ENCODE results near the gene CYP3A5. TPM values are rescaled to one million over a fixed set of nuclear protein-coding genes. Genes with fewer than 3 reads are reported as not detected.

The CYP3A5 gene

GRCh38 chr7:99605527-99605926 lies 74.3 kb downstream of the CYP3A5 start:
- Histone ChIP-seq H3K4me3 (ENCODE audit: insufficient read depth in 1 of 2, low read depth in 1 of 2, low read length in 2 of 2) (no peak overlapping the region), H3K79me1 (replicated peaks; ENCODE audit: low read length, poor library complexity, severe bottlenecking) (no peaks in the 10 kb centered on the region), H2BK120ac (ENCODE audit: low read depth, low read length) (no peak overlapping the region), H3K4me2 (ENCODE audit: low read length, poor library complexity, severe bottlenecking) (no peak overlapping the region), H3K14ac (ENCODE audit: low read length in 2 of 2) (no peak overlapping the region), H3K36me3 (ENCODE audit: control insufficient read depth in 1 of 2, insufficient read depth in 2 of 2, low read depth in 1 of 2, low read length in 2 of 2) (no peaks in the 10 kb centered on the region), H3K27ac (ENCODE audit: low read length, poor library complexity, severe bottlenecking) (no peak overlapping the region), H3K4ac (ENCODE audit: low read depth in 1 of 2, low read length in 2 of 2) (no peak overlapping the region), H3K27me3 (ENCODE audit: control insufficient read depth in 1 of 2, insufficient read depth in 1 of 2, low read length in 2 of 2) (peaks cover 0 to 3% of the 10 kb centered on the region in 2 experiments), H2BK15ac (ENCODE audit: low read depth, poor library complexity, severe bottlenecking) (no peak overlapping the region), H3K18ac (ENCODE audit: low read depth in 1 of 2, low read length in 2 of 2) (no peak overlapping the region), H3K23ac (ENCODE audit: low read length in 2 of 2) (no peak overlapping the region), H3K4me1 (ENCODE audit: control insufficient read depth, insufficient read depth, low read depth, low read length) (no peaks in the 10 kb centered on the region), H2AFZ (ENCODE audit: low read depth, low read length) (no peak overlapping the region), H4K8ac (ENCODE audit: low read length) (no peak overlapping the region), H3K9ac (ENCODE audit: low read length) (no peak overlapping the region), H3K9me3 (ENCODE audit: control insufficient read depth, low read length) (no peaks in the 10 kb centered on the region), H2BK5ac (ENCODE audit: low read depth, low read length, poor library complexity, severe bottlenecking) (no peak overlapping the region), H2AK5ac (ENCODE audit: low read length, severe bottlenecking) (no peak overlapping the region), H4K91ac (ENCODE audit: low read length) (no peak overlapping the region), H2BK12ac (ENCODE audit: low read length in 2 of 2) (no peak overlapping the region)
- DNase-seq, result no peak
- 84% methylated on average over 7 of the region's 7 CpGs for WGBS

- peaks cover 0 to 3% of the 10 kb centered on the region in 2 experiments for H3K27me3 ChIP-seq (ENCODE audit: control insufficient read depth in 1 of 2, insufficient read depth in 1 of 2, low read length in 2 of 2)
- H2BK5ac ChIP-seq (ENCODE audit: low read depth, low read length, poor library complexity, severe bottlenecking), result no peak overlapping the region
- no peak for DNase-seq
- H2AFZ ChIP-seq (ENCODE audit: low read depth, low read length), result no peak overlapping the region
- no peak overlapping the region for H3K4me3 ChIP-seq (ENCODE audit: insufficient read depth in 1 of 2, low read depth in 1 of 2, low read length in 2 of 2)
- no peak overlapping the region for H3K14ac ChIP-seq (ENCODE audit: low read length in 2 of 2)
- peaks cover 0 to 5% of the 10 kb centered on the region in 2 experiments for H3K36me3 ChIP-seq (ENCODE audit: control insufficient read depth in 1 of 2, insufficient read depth in 2 of 2, low read depth in 1 of 2, low read length in 2 of 2)
- H2BK12ac ChIP-seq (ENCODE audit: low read length in 2 of 2), result no peak overlapping the region
- H4K8ac ChIP-seq (ENCODE audit: low read length), result no peak overlapping the region
- no peak overlapping the region for H3K23ac ChIP-seq (ENCODE audit: low read length in 2 of 2)
- no peak overlapping the region for H3K4ac ChIP-seq (ENCODE audit: low read depth in 1 of 2, low read length in 2 of 2)
- no peak overlapping the region for H3K9ac ChIP-seq (ENCODE audit: low read length)
- no peak overlapping the region for H3K27ac ChIP-seq (ENCODE audit: low read length, poor library complexity, severe bottlenecking)
- H3K79me1 ChIP-seq (replicated peaks; ENCODE audit: low read length, poor library complexity, severe bottlenecking), result no peaks in the 10 kb centered on the region
- H4K91ac ChIP-seq (ENCODE audit: low read length), result no peak overlapping the region
- H3K9me3 ChIP-seq (ENCODE audit: control insufficient read depth, low read length), result no peaks in the 10 kb centered on the region
- no peak overlapping the region for H2BK120ac ChIP-seq (ENCODE audit: low read depth, low read length)
- no peak overlapping the region for H3K4me2 ChIP-seq (ENCODE audit: low read length, poor library complexity, severe bottlenecking)
- no peak overlapping the region for H2BK15ac ChIP-seq (ENCODE audit: low read depth, poor library complexity, severe bottlenecking)
- H2AK5ac ChIP-seq (ENCODE audit: low read length, severe bottlenecking), result no peak overlapping the region
- H3K18ac ChIP-seq (ENCODE audit: low read depth in 1 of 2, low read length in 2 of 2), result no peak overlapping the region
- WGBS, result 71% methylated on average over 7 of the region's 7 CpGs
- no peaks in the 10 kb centered on the region for H3K4me1 ChIP-seq (ENCODE audit: control insufficient read depth, insufficient read depth, low read depth, low read length)
Measured at GRCh38 chr7:99601656-99602310, 78.0 kb downstream of the CYP3A5 start.

- Histone ChIP-seq H2BK15ac (ENCODE audit: low read depth, poor library complexity, severe bottlenecking) (no peak overlapping the region), H3K18ac (ENCODE audit: low read depth in 1 of 2, low read length in 2 of 2) (no peak overlapping the region), H3K4ac (ENCODE audit: low read depth in 1 of 2, low read length in 2 of 2) (no peak overlapping the region), H2BK5ac (ENCODE audit: low read depth, low read length, poor library complexity, severe bottlenecking) (no peak overlapping the region), H4K91ac (ENCODE audit: low read length) (peak overlapping the region; percentile 15), H3K9ac (ENCODE audit: low read length) (no peak overlapping the region), H3K23ac (ENCODE audit: low read length in 2 of 2) (no peak overlapping the region), H3K4me3 (ENCODE audit: insufficient read depth in 1 of 2, low read depth in 1 of 2, low read length in 2 of 2) (no peak overlapping the region), H3K4me2 (ENCODE audit: low read length, poor library complexity, severe bottlenecking) (no peak overlapping the region), H3K9me3 (ENCODE audit: control insufficient read depth, low read length) (no peaks in the 10 kb centered on the region), H2AFZ (ENCODE audit: low read depth, low read length) (no peak overlapping the region), H3K27me3 (ENCODE audit: control insufficient read depth in 1 of 2, insufficient read depth in 1 of 2, low read length in 2 of 2) (no peaks in the 10 kb centered on the region), H2AK5ac (ENCODE audit: low read length, severe bottlenecking) (no peak overlapping the region), H2BK120ac (ENCODE audit: low read depth, low read length) (no peak overlapping the region), H2BK12ac (ENCODE audit: low read length in 2 of 2) (no peak overlapping the region), H3K36me3 (ENCODE audit: control insufficient read depth in 1 of 2, insufficient read depth in 2 of 2, low read depth in 1 of 2, low read length in 2 of 2) (peaks cover 0 to 5% of the 10 kb centered on the region in 2 experiments), H3K27ac (ENCODE audit: low read length, poor library complexity, severe bottlenecking) (no peak overlapping the region), H3K14ac (ENCODE audit: low read length in 2 of 2) (no peak overlapping the region), H3K4me1 (ENCODE audit: control insufficient read depth, insufficient read depth, low read depth, low read length) (no peaks in the 10 kb centered on the region), H4K8ac (ENCODE audit: low read length) (no peak overlapping the region), H3K79me1 (replicated peaks; ENCODE audit: low read length, poor library complexity, severe bottlenecking) (no peaks in the 10 kb centered on the region)
- 94% methylated on average over 3 of the region's 4 CpGs for WGBS
- DNase-seq, result no peak
Measured at GRCh38 chr7:99599836-99600235, 80.0 kb downstream of the CYP3A5 start.

Small RNA genes lying within 50 kb of the gene (small RNA-seq; reads per million reads assigned to genes)
- gene CYP3A51P (ENCODE audit: low read depth), result not detected
- gene CYP3A7-CYP3A51P (ENCODE audit: low read depth), result not detected

Measured in mesenchymal stem cell (in vitro differentiated cells and primary cell).